Measurements from ENCODE around the gene TRIM73.
"Not testable (repeated sequence)": the region's sequence is repeated elsewhere in the genome, so short reads cannot be mapped to it uniquely, and the experiment has no call there.

- not testable (repeated sequence) for TF ChIP-seq CTCF (IDR thresholded peaks at IDR 0.05); POLR2AphosphoS5 (IDR thresholded peaks at IDR 0.05; ENCODE audit: low read depth, low read length); SIN3A (IDR thresholded peaks at IDR 0.05; ENCODE audit: borderline replicate concordance, insufficient read depth, low read depth, low read length); REST (IDR thresholded peaks at IDR 0.05; ENCODE audit: insufficient read depth in 1 of 2, low read depth in 2 of 2, low read length in 1 of 2)
Measured at GRCh38 chr7:75358671-75359541, 36.5 kb upstream of the TRIM73 start.
